Activated T-helper 2 cell treated with anti-CD3 and anti-CD28 coated beads, Interferon-gamma antibody, Interleukin-2, Interleukin-4, amounts not matched to agents 10 μg/mL and 5 μg/mL and 100 μg/mL, durations not matched to agents 14 hours and 24 hours and 36 hours (primary cell): ENCODE measurements around the gene AHNAK2. TPM values are rescaled to one million over a fixed set of nuclear protein-coding genes. Genes with fewer than 3 reads are reported as not detected.

ENCODE experiments used
- DNase-seq: peaks from one replicate; pipeline ENCODE4 v3.0.0; 2021; ENCODE audit warnings: low spot score
- H3K27ac Mint-ChIP-seq: one replicate; pipeline ENCODE4 v1.8.0; 2021; ENCODE audit warnings: mixed read lengths
- H3K27me3 Mint-ChIP-seq: one replicate; pipeline ENCODE4 v1.8.0; 2021; ENCODE audit warnings: low read depth, mixed read lengths
- H3K36me3 Mint-ChIP-seq: one replicate; pipeline ENCODE4 v1.8.0; 2021; ENCODE audit warnings: low read depth, mixed read lengths
- H3K4me1 Mint-ChIP-seq: one replicate; pipeline ENCODE4 v1.8.0; 2021; ENCODE audit warnings: low read depth, mixed read lengths
- H3K4me3 Mint-ChIP-seq: one replicate; pipeline ENCODE4 v1.8.0; 2021; ENCODE audit warnings: low read depth, mild to moderate bottlenecking, moderate library complexity, mixed read lengths
- H3K9me3 Mint-ChIP-seq: one replicate; pipeline ENCODE4 v1.8.0; 2021; ENCODE audit warnings: mixed read lengths
- intact Hi-C: fragments of 100-400 bp; cut with micrococcal nuclease; formaldehyde crosslinking; loops from one replicate; pipeline ENCODE4 v1.15.1; 2023
- total RNA-seq: library from RNA; stranded (reverse); gene quantifications from 2 replicates; pipeline ENCODE4 v1.2.3, GENCODE V29; 2022

Gene AHNAK2
- total RNA-seq, 1 donor from 2014 or later: 0.02 TPM

- H3K27ac Mint-ChIP-seq: no peak overlapping the region
- H3K9me3 Mint-ChIP-seq: no peaks in the 10 kb centered on the region
- no peaks in the 10 kb centered on the region for H3K36me3 Mint-ChIP-seq
- H3K4me3 Mint-ChIP-seq: no peak overlapping the region
- peaks cover 3% of the 10 kb centered on the region for H3K27me3 Mint-ChIP-seq
- intact Hi-C loops: no loop called here
- H3K4me1 Mint-ChIP-seq: no peaks in the 10 kb centered on the region
- DNase-seq: no peak
Observed at GRCh38 chr14:104970231-104971068, 7.7 kb downstream of the AHNAK2 start.

GRCh38 chr14:104969741-104970230 lies 8.4 kb downstream of the AHNAK2 start:
- Mint-ChIP-seq H3K9me3 (no peaks in the 10 kb centered on the region), H3K4me1 (no peaks in the 10 kb centered on the region), H3K27me3 (peaks cover 5% of the 10 kb centered on the region), H3K4me3 (no peak overlapping the region), H3K27ac (no peak overlapping the region), H3K36me3 (no peaks in the 10 kb centered on the region)
- intact Hi-C loops: no loop called here
- DNase-seq: no peak

GRCh38 chr14:104968541-104969401 lies 9.4 kb downstream of the AHNAK2 start:
- Mint-ChIP-seq H3K4me1 (no peaks in the 10 kb centered on the region), H3K4me3 (no peak overlapping the region), H3K9me3 (no peaks in the 10 kb centered on the region), H3K27me3 (peaks cover 5% of the 10 kb centered on the region), H3K27ac (no peak overlapping the region), H3K36me3 (no peaks in the 10 kb centered on the region)
- intact Hi-C loops: no loop called here
- no peak for DNase-seq

- Mint-ChIP-seq H3K27me3 (peaks cover 5% of the 10 kb centered on the region), H3K4me3 (no peak overlapping the region), H3K36me3 (no peaks in the 10 kb centered on the region), H3K27ac (no peak overlapping the region), H3K9me3 (no peaks in the 10 kb centered on the region), H3K4me1 (no peaks in the 10 kb centered on the region)
- DNase-seq: no peak
- intact Hi-C loops: no loop called here
Observed at GRCh38 chr14:104968153-104968527, 10.0 kb downstream of the AHNAK2 start.

- no peak overlapping the region for H3K4me3 Mint-ChIP-seq
- intact Hi-C loops: no loop called here
- H3K9me3 Mint-ChIP-seq: no peaks in the 10 kb centered on the region
- no peaks in the 10 kb centered on the region for H3K4me1 Mint-ChIP-seq
- no peak for DNase-seq
- peaks cover 6% of the 10 kb centered on the region for H3K27me3 Mint-ChIP-seq
- H3K27ac Mint-ChIP-seq: no peak overlapping the region
- no peaks in the 10 kb centered on the region for H3K36me3 Mint-ChIP-seq
Observed at GRCh38 chr14:104967386-104968152, 10.6 kb downstream of the AHNAK2 start.

- Mint-ChIP-seq H3K36me3 (no peaks in the 10 kb centered on the region), H3K9me3 (no peaks in the 10 kb centered on the region), H3K4me3 (no peak overlapping the region), H3K4me1 (no peaks in the 10 kb centered on the region), H3K27ac (no peak overlapping the region), H3K27me3 (peaks cover 6% of the 10 kb centered on the region)
- DNase-seq: no peak
- intact Hi-C loops: no loop called here
Observed at GRCh38 chr14:104966981-104967385, 11.2 kb downstream of the AHNAK2 start.

GRCh38 chr14:104966261-104966865 lies 11.8 kb downstream of the AHNAK2 start:
- H3K4me1 Mint-ChIP-seq: no peaks in the 10 kb centered on the region
- H3K4me3 Mint-ChIP-seq: no peak overlapping the region
- H3K27me3 Mint-ChIP-seq: peaks cover 6% of the 10 kb centered on the region
- no peak overlapping the region for H3K27ac Mint-ChIP-seq
- intact Hi-C loops: no loop called here
- no peaks in the 10 kb centered on the region for H3K36me3 Mint-ChIP-seq
- no peaks in the 10 kb centered on the region for H3K9me3 Mint-ChIP-seq
- DNase-seq: no peak

GRCh38 chr14:104965561-104966231 lies 12.5 kb downstream of the AHNAK2 start:
- H3K4me3 Mint-ChIP-seq: no peak overlapping the region
- no peak for DNase-seq

GRCh38 chr14:104964546-104964945 lies 13.6 kb downstream of the AHNAK2 start:
- H3K9me3 Mint-ChIP-seq: no peaks in the 10 kb centered on the region

More at GRCh38 chr14:104965561-104966231, 12.5 kb downstream of the AHNAK2 start:
- Mint-ChIP-seq H3K9me3 (no peaks in the 10 kb centered on the region), H3K4me1 (no peaks in the 10 kb centered on the region), H3K27me3 (peaks cover 6% of the 10 kb centered on the region), H3K27ac (no peak overlapping the region), H3K36me3 (no peaks in the 10 kb centered on the region)
- intact Hi-C loops: no loop called here

GRCh38 chr14:104957146-104958113 lies 20.7 kb downstream of the AHNAK2 start:
- intact Hi-C loops: no loop called here
- DNase-seq: no peak
- Mint-ChIP-seq H3K9me3 (no peaks in the 10 kb centered on the region), H3K4me1 (no peaks in the 10 kb centered on the region), H3K27me3 (peaks cover 12% of the 10 kb centered on the region), H3K27ac (no peak overlapping the region), H3K4me3 (no peak overlapping the region), H3K36me3 (no peaks in the 10 kb centered on the region)

More at GRCh38 chr14:104964546-104964945, 13.6 kb downstream of the AHNAK2 start:
- Mint-ChIP-seq H3K27me3 (peaks cover 7% of the 10 kb centered on the region), H3K4me1 (no peaks in the 10 kb centered on the region), H3K27ac (no peak overlapping the region), H3K4me3 (no peak overlapping the region), H3K36me3 (no peaks in the 10 kb centered on the region)
- DNase-seq: no peak
- intact Hi-C loops: no loop called here

GRCh38 chr14:104956290-104956890 lies 21.8 kb downstream of the AHNAK2 start:
- Mint-ChIP-seq H3K9me3 (no peaks in the 10 kb centered on the region), H3K4me1 (no peaks in the 10 kb centered on the region), H3K27ac (no peak overlapping the region), H3K36me3 (no peaks in the 10 kb centered on the region), H3K27me3 (peaks cover 12% of the 10 kb centered on the region), H3K4me3 (no peak overlapping the region)
- intact Hi-C loops: no loop called here
- no peak for DNase-seq
